Gastroesophageal sphincter (tissue), 3 donors: Measurements from ENCODE around the gene ARHGAP42.

Experiments used
- CTCF ChIP-seq, 4 experiments: fragments of 200-600 bp in 2 of 4; fragments of 450-650 bp in 2 of 4; sonication (generic) in 1 of 4; IDR thresholded peaks; one replicate each; pipeline ENCODE4 v1.5.1; 2017 to 2019; ENCODE audit warnings: antibody characterized with exemption in 4 of 4, mild to moderate bottlenecking in 2 of 4, moderate library complexity in 2 of 4
- EP300 ChIP-seq: sonication (generic); formaldehyde crosslinking; IDR thresholded peaks from one replicate; pipeline ENCODE4 v1.6.1; 2017; ENCODE audit warnings: antibody characterized with exemption, mild to moderate bottlenecking

GRCh38 chr11:100703139-100703538, 16.1 kb downstream of the ARHGAP42 start:
- no peak for TF ChIP-seq CTCF (IDR thresholded peaks at IDR 0.05)
- TF ChIP-seq EP300, result no peak
